Heart left ventricle (tissue), 13 donors: ENCODE results near the gene TFEC.
"Not testable (repeated sequence)": the region's sequence is repeated elsewhere in the genome, so short reads cannot be mapped to it uniquely, and the experiment has no call there.

Experiments used
- CTCF ChIP-seq, 12 donors: fragments of 200-600 bp; sonication (generic) in 4 of 12; IDR thresholded peaks; one replicate each; pipeline versions ENCODE4 v1.5.0 to v1.8.0; 2018 to 2022; ENCODE audit warnings: antibody characterized with exemption in 12 of 12, mild to moderate bottlenecking in 5 of 12
- POLR2A ChIP-seq, 2 donors: fragments of 450-650 bp; IDR thresholded peaks; one replicate each; pipeline ENCODE4 v1.6.1; 2017; ENCODE audit warnings: antibody characterized with exemption in 2 of 2, mild to moderate bottlenecking in 2 of 2, moderate library complexity in 2 of 2
- donor health status: ischemic (EF 13 %, LVEDD 7.1; RV severe dilation, severe dysfunction).
- donor health status: DM: no; HTN: yes; CAD: no.
- donor health status: DM: no; HTN: no; CAD: no.
- donor health status: ischemic (EF 25% LVEDD 6.9; RV normal size, moderate dysfunction).
- donor health status: ischemic (EF 25% LVEDD 5.7; RV mildly dilated, moderate dysfunction).
- donor health status: ischemic (EF 35%, LVEDD 5.7; RV mildly dilated, moderate dysfunction).
- donor health status: nonischemic (EF 11% LVEDD 7.7; RV severe dilation, severe dysfunction).
- donor health status: DM: yes; HTN: yes; CAD: no.
- donor health status: PGD.
- donor health status: ischemic (EF 29% LVEDD 5.4; RV normal size, mild dysfunction).
- donor health status: nonischemic (EF 23%, LVEDD 6.1; RV moderate dilation, normal function).

- not testable (repeated sequence) for TF ChIP-seq CTCF, POLR2A (IDR thresholded peaks at IDR 0.05)
Measured at GRCh38 chr7:116047261-116047660, 16.7 kb upstream of the TFEC start.
